Measurements from ENCODE around the gene KMO. TPM values are rescaled to one million over a fixed set of nuclear protein-coding genes. Genes with fewer than 3 reads are reported as not detected.

The KMO gene
- polyA plus RNA-seq, 2 donors, result 0.05 to 0.14 TPM

GRCh38 chr1:241631674-241632073 lies 99.5 kb downstream of the KMO start:
- Histone ChIP-seq H3K4me1 (ENCODE audit: control insufficient read depth in 2 of 2, insufficient read depth in 2 of 2, low read length in 1 of 2) (peaks cover 0 to under 1% of the 10 kb centered on the region in 2 donors), H3K27ac (ENCODE audit: low read depth in 2 of 2, low read length in 1 of 2) (no peak overlapping the region), H3K27me3 (ENCODE audit: control insufficient read depth in 1 of 2, insufficient read depth in 2 of 2, low read length in 2 of 2) (no peaks in the 10 kb centered on the region), H3K36me3 (ENCODE audit: control insufficient read depth in 2 of 2, insufficient read depth in 2 of 2, low read length in 1 of 2) (peaks cover 0 to 4% of the 10 kb centered on the region in 2 donors), H3K9me3 (ENCODE audit: control insufficient read depth in 2 of 2, insufficient read depth in 1 of 2, low read depth in 1 of 2, low read length in 1 of 2) (no peaks in the 10 kb centered on the region), H3K4me3 (ENCODE audit: low read depth in 1 of 2, low read length in 2 of 2) (no peak overlapping the region)
- 78 to 86% methylated on average over 5 of the region's 5 CpGs for WGBS, 2 donors

- Histone ChIP-seq H3K4me3 (ENCODE audit: low read depth in 1 of 2, low read length in 2 of 2) (no peak overlapping the region), H3K9me3 (ENCODE audit: control insufficient read depth in 2 of 2, insufficient read depth in 1 of 2, low read depth in 1 of 2, low read length in 1 of 2) (no peaks in the 10 kb centered on the region), H3K27ac (ENCODE audit: low read depth in 2 of 2, low read length in 1 of 2) (no peak overlapping the region), H3K4me1 (ENCODE audit: control insufficient read depth in 2 of 2, insufficient read depth in 2 of 2, low read length in 1 of 2) (peaks cover 0 to 3% of the 10 kb centered on the region in 2 donors), H3K36me3 (ENCODE audit: control insufficient read depth in 2 of 2, insufficient read depth in 2 of 2, low read length in 1 of 2) (peaks cover 0 to 4% of the 10 kb centered on the region in 2 donors), H3K27me3 (ENCODE audit: control insufficient read depth in 1 of 2, insufficient read depth in 2 of 2, low read length in 2 of 2) (no peaks in the 10 kb centered on the region)
- 92 to 97% methylated on average over 3 of the region's 3 CpGs for WGBS, 2 donors
Observed at GRCh38 chr1:241632987-241633386, 100.8 kb downstream of the KMO start.

- Histone ChIP-seq H3K9me3 (ENCODE audit: control insufficient read depth in 2 of 2, insufficient read depth in 1 of 2, low read depth in 1 of 2, low read length in 1 of 2) (no peaks in the 10 kb centered on the region), H3K27me3 (ENCODE audit: control insufficient read depth in 1 of 2, insufficient read depth in 2 of 2, low read length in 2 of 2) (no peaks in the 10 kb centered on the region), H3K4me3 (ENCODE audit: low read depth in 1 of 2, low read length in 2 of 2) (no peak overlapping the region), H3K4me1 (ENCODE audit: control insufficient read depth in 2 of 2, insufficient read depth in 2 of 2, low read length in 1 of 2) (peaks cover 0 to 3% of the 10 kb centered on the region in 2 donors), H3K27ac (ENCODE audit: low read depth in 2 of 2, low read length in 1 of 2) (no peak overlapping the region), H3K36me3 (ENCODE audit: control insufficient read depth in 2 of 2, insufficient read depth in 2 of 2, low read length in 1 of 2) (peaks cover 0 to 4% of the 10 kb centered on the region in 2 donors)
- WGBS, 2 donors, result 85% methylated on average over 4 of the region's 4 CpGs
Observed at GRCh38 chr1:241635556-241636152, 103.5 kb downstream of the KMO start.

GRCh38 chr1:241636291-241636690 lies 104.1 kb downstream of the KMO start:
- peaks cover 0 to 4% of the 10 kb centered on the region in 2 donors for H3K36me3 ChIP-seq (ENCODE audit: control insufficient read depth in 2 of 2, insufficient read depth in 2 of 2, low read length in 1 of 2)
- 62 to 72% methylated on average over 1 of the region's 1 CpG for whole genome bisulfite sequencing, 2 donors

GRCh38 chr1:241637046-241637590 lies 104.9 kb downstream of the KMO start:
- Histone ChIP-seq H3K9me3 (ENCODE audit: control insufficient read depth in 2 of 2, insufficient read depth in 1 of 2, low read depth in 1 of 2, low read length in 1 of 2) (no peaks in the 10 kb centered on the region), H3K27ac (ENCODE audit: low read depth in 2 of 2, low read length in 1 of 2) (peak overlapping the region; percentile 4 to 9), H3K4me3 (ENCODE audit: low read depth in 1 of 2, low read length in 2 of 2) (no peak overlapping the region), H3K4me1 (ENCODE audit: control insufficient read depth in 2 of 2, insufficient read depth in 2 of 2, low read length in 1 of 2) (peaks cover 0 to 3% of the 10 kb centered on the region in 2 donors), H3K36me3 (ENCODE audit: control insufficient read depth in 2 of 2, insufficient read depth in 2 of 2, low read length in 1 of 2) (peaks cover 0 to 4% of the 10 kb centered on the region in 2 donors), H3K27me3 (ENCODE audit: control insufficient read depth in 1 of 2, insufficient read depth in 2 of 2, low read length in 2 of 2) (no peaks in the 10 kb centered on the region)

More at GRCh38 chr1:241636291-241636690, 104.1 kb downstream of the KMO start:
- Histone ChIP-seq H3K27ac (ENCODE audit: low read depth in 2 of 2, low read length in 1 of 2) (no peak overlapping the region), H3K27me3 (ENCODE audit: control insufficient read depth in 1 of 2, insufficient read depth in 2 of 2, low read length in 2 of 2) (no peaks in the 10 kb centered on the region), H3K9me3 (ENCODE audit: control insufficient read depth in 2 of 2, insufficient read depth in 1 of 2, low read depth in 1 of 2, low read length in 1 of 2) (no peaks in the 10 kb centered on the region), H3K4me1 (ENCODE audit: control insufficient read depth in 2 of 2, insufficient read depth in 2 of 2, low read length in 1 of 2) (peaks cover 0 to 3% of the 10 kb centered on the region in 2 donors), H3K4me3 (ENCODE audit: low read depth in 1 of 2, low read length in 2 of 2) (no peak overlapping the region)

GRCh38 chr1:241637604-241638003 lies 105.4 kb downstream of the KMO start:
- H3K4me3 ChIP-seq (ENCODE audit: low read depth in 1 of 2, low read length in 2 of 2), result no peak overlapping the region
- H3K9me3 ChIP-seq (ENCODE audit: control insufficient read depth in 2 of 2, insufficient read depth in 1 of 2, low read depth in 1 of 2, low read length in 1 of 2), result no peaks in the 10 kb centered on the region
- 79 to 82% methylated on average over 4 of the region's 4 CpGs for WGBS, 2 donors
- H3K36me3 ChIP-seq (ENCODE audit: control insufficient read depth in 2 of 2, insufficient read depth in 2 of 2, low read length in 1 of 2), result peaks cover 0 to 4% of the 10 kb centered on the region in 2 donors
- H3K27ac ChIP-seq (ENCODE audit: low read depth in 2 of 2, low read length in 1 of 2), result peak overlapping the region; percentile 4 to 7
- peaks cover 0 to 3% of the 10 kb centered on the region in 2 donors for H3K4me1 ChIP-seq (ENCODE audit: control insufficient read depth in 2 of 2, insufficient read depth in 2 of 2, low read length in 1 of 2)
- H3K27me3 ChIP-seq (ENCODE audit: control insufficient read depth in 1 of 2, insufficient read depth in 2 of 2, low read length in 2 of 2), result no peaks in the 10 kb centered on the region

- 77 to 80% methylated on average over 5 of the region's 5 CpGs for WGBS, 2 donors
- Histone ChIP-seq H3K27me3 (ENCODE audit: control insufficient read depth in 1 of 2, insufficient read depth in 2 of 2, low read length in 2 of 2) (no peaks in the 10 kb centered on the region), H3K4me3 (ENCODE audit: low read depth in 1 of 2, low read length in 2 of 2) (peak overlapping the region in 1 of 2 donors; percentile 1), H3K4me1 (ENCODE audit: control insufficient read depth in 2 of 2, insufficient read depth in 2 of 2, low read length in 1 of 2) (peaks cover 0 to 3% of the 10 kb centered on the region in 2 donors), H3K27ac (ENCODE audit: low read depth in 2 of 2, low read length in 1 of 2) (no peak overlapping the region), H3K9me3 (ENCODE audit: control insufficient read depth in 2 of 2, insufficient read depth in 1 of 2, low read depth in 1 of 2, low read length in 1 of 2) (no peaks in the 10 kb centered on the region), H3K36me3 (ENCODE audit: control insufficient read depth in 2 of 2, insufficient read depth in 2 of 2, low read length in 1 of 2) (peaks cover 0 to 4% of the 10 kb centered on the region in 2 donors)
Observed at GRCh38 chr1:241638099-241638682, 106.0 kb downstream of the KMO start.

- peak overlapping the region; percentile 63 to 78 for H3K4me3 ChIP-seq (ENCODE audit: low read depth in 1 of 2, low read length in 2 of 2)
- no peaks in the 10 kb centered on the region for H3K27me3 ChIP-seq (ENCODE audit: control insufficient read depth in 1 of 2, insufficient read depth in 2 of 2, low read length in 2 of 2)
- no peaks in the 10 kb centered on the region for H3K9me3 ChIP-seq (ENCODE audit: control insufficient read depth in 2 of 2, insufficient read depth in 1 of 2, low read depth in 1 of 2, low read length in 1 of 2)
- H3K36me3 ChIP-seq (ENCODE audit: control insufficient read depth in 2 of 2, insufficient read depth in 2 of 2, low read length in 1 of 2), result peaks cover 0 to 4% of the 10 kb centered on the region in 2 donors
- H3K27ac ChIP-seq (ENCODE audit: low read depth in 2 of 2, low read length in 1 of 2), result peak overlapping the region in 1 of 2 donors; percentile 22
- peaks cover 0 to 3% of the 10 kb centered on the region in 2 donors for H3K4me1 ChIP-seq (ENCODE audit: control insufficient read depth in 2 of 2, insufficient read depth in 2 of 2, low read length in 1 of 2)
- 11 to 14% methylated on average over 11 of the region's 11 CpGs for WGBS, 2 donors
Observed at GRCh38 chr1:241638909-241639622, 106.9 kb downstream of the KMO start.

GRCh38 chr1:241639623-241640148 lies 107.5 kb downstream of the KMO start:
- H3K9me3 ChIP-seq (ENCODE audit: control insufficient read depth in 2 of 2, insufficient read depth in 1 of 2, low read depth in 1 of 2, low read length in 1 of 2), result no peaks in the 10 kb centered on the region
- peaks cover 0 to 3% of the 10 kb centered on the region in 2 donors for H3K4me1 ChIP-seq (ENCODE audit: control insufficient read depth in 2 of 2, insufficient read depth in 2 of 2, low read length in 1 of 2)
- peak overlapping the region; percentile 63 to 78 for H3K4me3 ChIP-seq (ENCODE audit: low read depth in 1 of 2, low read length in 2 of 2)
- WGBS, 2 donors, result 1% methylated on average over 28 to 42 of the region's 42 CpGs
- H3K27me3 ChIP-seq (ENCODE audit: control insufficient read depth in 1 of 2, insufficient read depth in 2 of 2, low read length in 2 of 2), result no peaks in the 10 kb centered on the region
- H3K36me3 ChIP-seq (ENCODE audit: control insufficient read depth in 2 of 2, insufficient read depth in 2 of 2, low read length in 1 of 2), result no peaks in the 10 kb centered on the region
- peak overlapping the region; percentile 72 to 85 for H3K27ac ChIP-seq (ENCODE audit: low read depth in 2 of 2, low read length in 1 of 2)

Data from esophagus (tissue), 2 donors.